ENCODE results near the gene KCTD1.
"Not testable (repeated sequence)": the region's sequence is repeated elsewhere in the genome, so short reads cannot be mapped to it uniquely, and the experiment has no call there.

The KCTD1 gene

DNA sequence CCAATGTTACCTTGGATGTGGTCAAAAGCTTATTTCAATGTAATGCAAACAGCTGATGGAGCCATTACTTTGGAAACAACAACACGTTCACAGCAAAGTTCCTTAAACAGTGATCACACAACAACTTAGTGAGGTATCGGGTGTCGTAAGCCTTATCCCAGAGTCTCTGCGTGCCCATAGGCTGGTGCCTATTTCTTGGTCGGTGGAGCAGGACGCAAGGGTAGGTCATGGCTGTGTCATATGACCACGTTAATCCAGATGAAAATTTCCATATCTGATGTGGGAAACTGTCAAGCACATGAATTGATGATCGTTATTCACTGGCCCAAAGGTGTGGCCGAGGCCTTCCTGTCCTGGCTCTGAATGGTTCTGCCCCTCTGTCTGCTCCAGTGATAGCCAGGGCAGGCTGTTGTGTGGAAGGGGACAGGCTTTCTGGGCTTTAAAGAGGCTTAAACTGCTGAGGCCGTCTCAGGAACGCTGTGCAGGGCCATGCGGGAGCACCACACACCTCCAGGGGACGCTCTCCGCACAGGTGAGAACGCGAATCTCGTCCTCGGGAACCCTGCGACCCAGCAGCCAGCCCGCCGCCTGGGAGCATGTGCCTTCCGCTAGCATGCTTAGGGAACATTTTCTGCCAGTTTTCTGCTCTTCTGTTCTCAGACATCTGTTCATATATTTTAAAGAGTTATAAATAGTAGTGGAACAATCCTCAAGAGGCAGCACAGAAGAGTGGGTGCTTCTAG, 90.6 kb downstream of the KCTD1 start:
- no peak for DNase-seq

DNA sequence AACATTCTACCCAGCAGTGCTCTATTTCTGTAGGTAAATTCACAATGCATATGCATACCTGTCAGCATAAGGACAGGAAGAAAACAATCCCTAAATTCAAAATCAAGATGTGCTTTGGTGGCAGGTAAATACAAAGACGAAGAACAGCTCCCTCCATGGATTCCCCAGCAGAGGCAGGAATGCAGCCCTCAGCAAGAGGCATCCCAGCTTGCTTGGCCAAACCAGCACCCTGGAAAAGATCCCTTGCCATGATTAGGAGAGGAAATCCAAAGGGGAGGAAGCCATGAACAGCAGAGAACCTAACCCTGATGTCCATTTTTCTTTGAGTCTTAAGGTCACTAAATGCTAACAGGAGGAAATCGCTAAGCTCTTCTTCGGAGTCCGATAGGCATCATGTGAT, 91.2 kb downstream of the KCTD1 start:
- DNase-seq: no peak

- DNase-seq: no peak
Observed at GRCh38 chr18:26456070-26456491, 92.3 kb downstream of the KCTD1 start.

DNA sequence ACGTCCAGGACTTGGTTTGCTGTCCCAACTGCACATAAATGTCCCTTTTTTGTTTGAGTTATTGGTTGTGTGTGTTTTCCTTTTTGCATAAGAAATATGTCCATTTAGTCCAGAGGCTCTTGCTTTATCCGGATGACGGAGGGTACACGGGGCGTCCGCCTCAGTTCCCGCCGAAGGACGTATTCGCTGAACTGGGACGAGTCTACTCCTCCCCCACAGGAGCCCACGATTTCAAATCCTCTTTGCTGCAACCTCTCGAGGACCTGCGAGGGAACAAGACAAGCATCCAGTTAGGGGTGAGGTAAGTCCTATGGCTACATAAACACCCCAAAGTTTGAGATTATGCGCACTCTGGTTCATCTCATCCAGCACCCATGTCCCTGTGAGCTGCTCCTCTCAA, 92.7 kb downstream of the KCTD1 start:
- no peak for DNase-seq

- no peak for DNase-seq
Observed at GRCh38 chr18:26454616-26455015, 93.7 kb downstream of the KCTD1 start.

DNA sequence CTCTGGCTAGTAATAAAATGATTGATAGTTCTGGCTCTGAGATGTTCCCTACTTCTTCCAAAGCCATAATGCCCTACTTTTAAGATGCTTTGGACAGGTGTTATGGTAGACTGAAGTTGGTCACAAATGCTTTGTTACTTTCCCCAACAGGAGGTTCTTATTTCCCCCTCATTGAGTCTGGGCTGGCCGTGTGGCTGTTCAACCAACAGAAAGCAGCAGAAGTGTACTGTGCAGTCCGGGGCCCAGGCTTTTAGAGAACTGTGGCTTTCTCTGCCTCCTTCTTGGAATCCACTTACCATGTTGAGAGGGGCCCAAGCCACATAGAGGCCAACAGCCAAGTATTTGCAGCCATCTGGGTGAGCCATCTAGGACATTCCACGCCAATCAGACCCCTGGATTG, 94.2 kb downstream of the KCTD1 start:
- no peak for DNase-seq

- no peak for DNase-seq
Observed at GRCh38 chr18:26453386-26453901, 94.9 kb downstream of the KCTD1 start.

- no peak for DNase-seq
Observed at GRCh38 chr18:26450989-26451682, 97.2 kb downstream of the KCTD1 start.

DNA sequence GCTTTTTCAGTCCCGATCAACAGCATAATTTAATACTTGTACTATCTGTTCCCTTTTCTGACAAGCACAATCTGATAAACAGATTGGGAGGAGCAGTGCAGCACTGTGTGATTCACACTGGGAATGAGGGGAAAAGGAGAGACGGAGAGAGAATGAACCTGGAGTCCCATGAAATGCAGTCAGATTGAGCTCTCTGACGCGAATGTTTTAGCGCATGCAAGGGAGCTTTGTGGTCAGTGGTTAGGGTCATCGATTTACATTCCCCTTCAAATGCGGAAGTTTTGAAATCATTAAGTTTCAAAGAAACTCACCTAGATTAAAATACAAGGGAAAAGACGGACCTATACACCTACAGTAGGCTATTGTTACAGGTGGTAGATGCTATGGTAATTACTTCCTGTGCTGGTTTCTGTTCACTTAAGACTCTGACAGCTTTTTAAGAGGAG, 99.6 kb downstream of the KCTD1 start:
- no peak for DNase-seq

DNA sequence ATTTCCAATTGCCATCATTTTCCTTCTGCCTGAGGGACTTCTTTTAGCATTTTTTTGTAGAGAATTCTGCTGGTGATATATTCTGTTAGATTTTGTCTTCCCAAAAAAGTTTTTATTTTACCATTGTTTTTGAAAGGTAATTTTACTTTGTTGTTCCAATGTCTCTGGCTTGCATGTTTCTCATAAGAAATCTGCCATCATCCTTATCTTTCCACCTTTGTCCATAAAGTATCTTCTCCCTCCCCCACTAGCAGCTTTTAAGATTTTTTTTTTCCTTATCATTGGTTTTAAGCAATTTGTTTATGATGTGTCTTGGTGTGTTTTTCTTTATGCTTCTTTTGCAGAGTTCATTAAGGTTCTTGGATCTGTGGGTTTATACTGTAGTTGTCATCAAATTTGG, 104.5 kb downstream of the KCTD1 start:
- no peak for DNase-seq

DNA sequence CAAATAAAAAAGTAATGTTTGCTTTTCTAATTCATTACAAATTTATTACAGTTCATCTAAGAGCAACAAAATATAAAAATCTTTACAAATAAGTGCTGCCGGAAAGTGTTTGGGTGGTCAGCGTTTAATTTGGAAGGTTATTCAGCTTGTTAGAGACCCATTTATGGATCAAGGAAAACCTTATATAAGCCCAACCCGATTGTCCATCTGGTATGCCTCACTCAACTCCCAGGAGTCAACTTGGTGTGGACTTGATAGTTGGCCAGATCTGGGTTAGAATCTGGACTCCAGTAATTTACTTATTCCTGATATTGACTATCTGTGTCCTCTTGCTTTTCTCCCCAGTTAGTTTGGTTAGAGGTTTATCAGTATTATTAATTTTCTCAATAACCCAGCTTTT, 106.2 kb downstream of the KCTD1 start:
- no peak for DNase-seq

DNA sequence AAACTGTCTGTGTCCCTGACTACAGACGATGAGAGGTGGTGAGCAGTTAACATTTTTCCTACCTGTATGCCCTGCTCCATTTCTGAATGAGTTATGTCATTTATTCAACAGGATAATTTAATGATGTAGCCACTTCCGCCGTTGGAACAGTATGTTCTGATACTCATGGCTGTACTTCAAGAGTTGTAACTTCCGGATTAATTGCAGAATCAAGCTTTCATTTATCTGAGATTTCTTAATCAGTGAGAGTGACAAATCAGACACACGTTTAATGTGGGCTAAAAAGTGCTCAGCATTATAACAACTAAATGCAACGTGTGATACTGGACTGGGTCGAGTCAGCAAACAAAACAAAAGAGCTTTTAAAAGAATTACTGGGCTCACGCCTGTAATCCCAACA, 107.7 kb downstream of the KCTD1 start:
- DNase-seq: no peak

GRCh38 chr18:26439537-26439936, 108.8 kb downstream of the KCTD1 start:
- no peak for DNase-seq

GRCh38 chr18:26438980-26439379, 109.4 kb downstream of the KCTD1 start:
- DNase-seq: no peak

- not testable (repeated sequence) for DNase-seq
Observed at GRCh38 chr18:26437634-26438033, 110.7 kb downstream of the KCTD1 start.

GRCh38 chr18:26436176-26437051, 111.9 kb downstream of the KCTD1 start:
- DNase-seq: peak; percentile 91

- DNase-seq: no peak
Observed at GRCh38 chr18:26435415-26436095, 112.8 kb downstream of the KCTD1 start.

DNA sequence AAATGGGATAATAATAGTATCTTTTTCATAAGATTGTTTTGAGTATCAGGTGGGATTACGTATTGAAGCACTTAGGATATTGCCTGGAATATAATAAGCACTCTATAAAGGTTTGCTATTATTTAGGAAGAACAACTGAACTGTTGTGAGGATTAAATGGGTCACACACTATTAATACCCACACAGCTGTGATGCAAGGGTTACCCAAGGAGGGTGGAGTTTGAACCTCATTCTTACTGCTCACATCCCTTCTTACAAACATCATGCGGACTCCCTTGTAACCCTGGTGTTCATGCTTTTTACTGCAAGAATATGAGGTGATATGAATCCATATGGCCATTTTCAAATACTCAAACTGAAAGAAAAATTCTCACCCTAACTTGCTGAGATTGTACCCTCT, 113.5 kb downstream of the KCTD1 start:
- no peak for DNase-seq

- no peak for DNase-seq
Observed at GRCh38 chr18:26432651-26433424, 115.5 kb downstream of the KCTD1 start.

DNA sequence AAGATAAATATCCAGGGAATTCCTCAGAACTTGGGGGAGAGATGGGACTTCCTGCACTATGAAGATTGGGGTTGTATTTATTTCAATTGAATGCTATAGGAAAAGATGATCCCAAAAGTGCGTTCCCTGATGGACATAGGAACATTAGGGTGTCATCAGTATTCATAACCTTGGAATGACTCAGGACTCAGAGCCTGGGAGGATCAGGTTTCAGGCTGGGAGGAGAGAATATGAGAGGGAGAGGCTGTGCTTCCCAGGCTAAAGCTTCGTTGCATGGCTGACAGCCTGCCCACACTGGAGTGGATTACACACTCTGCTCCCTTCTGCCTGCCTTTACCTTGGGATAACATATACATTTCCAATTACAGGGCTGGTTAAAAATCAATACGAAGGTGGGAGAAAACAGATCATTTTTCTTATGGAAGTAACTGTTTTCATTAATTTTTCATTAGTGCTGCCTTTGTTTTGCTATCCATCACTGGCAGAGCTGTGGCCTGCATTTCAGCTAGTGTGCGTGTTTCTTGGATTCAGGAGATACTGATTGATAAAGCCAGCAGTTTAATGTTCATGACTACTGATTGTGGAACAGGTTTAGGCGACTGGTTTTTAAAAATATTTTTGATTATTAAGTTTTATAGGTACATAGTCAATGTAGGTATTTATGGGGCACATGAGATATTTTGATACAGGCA, 118.7 kb downstream of the KCTD1 start:
- peak; percentile 87 for DNase-seq

DNA sequence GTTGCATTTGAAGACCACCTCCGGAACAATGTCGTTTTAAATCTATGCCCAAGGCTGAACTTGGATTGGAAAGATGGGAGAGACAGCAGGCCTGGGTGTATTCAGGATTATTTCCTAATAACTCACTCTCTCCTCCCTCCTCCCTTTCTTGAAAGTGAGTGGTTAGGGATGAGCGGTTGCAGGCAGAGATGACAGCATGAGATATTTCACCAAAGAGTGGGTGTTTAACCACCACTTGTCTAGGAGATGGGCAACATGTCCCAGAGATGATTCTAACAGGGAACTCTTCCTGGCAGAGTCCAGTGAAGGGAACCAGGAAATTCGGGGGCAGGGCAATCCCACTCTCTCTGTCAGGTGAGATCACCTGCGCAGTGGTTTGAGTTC, 123.2 kb downstream of the KCTD1 start:
- DNase-seq: peak; percentile 33
